Activated T-cell treated with anti-CD3 and anti-CD28 coated beads, Interleukin-2, amount 50 U/mL, for 4 hours (primary cell): ENCODE results near the gene C1orf21. TPM values are rescaled to one million over a fixed set of nuclear protein-coding genes. Genes with fewer than 3 reads are reported as not detected.

Source experiments
- ATAC-seq, 2 donors: fragments of 200-7000 bp; cut with Tn5 transposase; one replicate each; pipeline ENCODE4 v1.10.0; 2021
- DNase-seq: peaks from one replicate; pipeline ENCODE4 v3.0.0-alpha.2; 2020
- H3K27me3 Mint-ChIP-seq: one replicate; pipeline ENCODE4 v1.8.0; 2021; ENCODE audit warnings: low read depth, mixed read lengths
- H3K36me3 Mint-ChIP-seq: one replicate; pipeline ENCODE4 v1.8.0; 2022; ENCODE audit warnings: mixed read lengths; ENCODE audit not compliant: insufficient read depth
- H3K4me1 Mint-ChIP-seq: one replicate; pipeline ENCODE4 v1.8.0; 2021; ENCODE audit warnings: low read depth, mixed read lengths
- H3K4me3 Mint-ChIP-seq: one replicate; pipeline ENCODE4 v1.8.0; 2021; ENCODE audit warnings: mild to moderate bottlenecking, moderate library complexity, mixed read lengths
- H3K9me3 Mint-ChIP-seq: one replicate; pipeline ENCODE4 v1.8.0; 2021; ENCODE audit warnings: mixed read lengths
- total RNA-seq, 3 donors: library from RNA; stranded (reverse); gene quantifications; one replicate each; pipeline ENCODE4 v1.2.1, GENCODE V29; 2021

C1orf21 gene
- total RNA-seq, 3 donors from 2014 or later: 0.53 to 1.7 (median 0.90) TPM

DNA sequence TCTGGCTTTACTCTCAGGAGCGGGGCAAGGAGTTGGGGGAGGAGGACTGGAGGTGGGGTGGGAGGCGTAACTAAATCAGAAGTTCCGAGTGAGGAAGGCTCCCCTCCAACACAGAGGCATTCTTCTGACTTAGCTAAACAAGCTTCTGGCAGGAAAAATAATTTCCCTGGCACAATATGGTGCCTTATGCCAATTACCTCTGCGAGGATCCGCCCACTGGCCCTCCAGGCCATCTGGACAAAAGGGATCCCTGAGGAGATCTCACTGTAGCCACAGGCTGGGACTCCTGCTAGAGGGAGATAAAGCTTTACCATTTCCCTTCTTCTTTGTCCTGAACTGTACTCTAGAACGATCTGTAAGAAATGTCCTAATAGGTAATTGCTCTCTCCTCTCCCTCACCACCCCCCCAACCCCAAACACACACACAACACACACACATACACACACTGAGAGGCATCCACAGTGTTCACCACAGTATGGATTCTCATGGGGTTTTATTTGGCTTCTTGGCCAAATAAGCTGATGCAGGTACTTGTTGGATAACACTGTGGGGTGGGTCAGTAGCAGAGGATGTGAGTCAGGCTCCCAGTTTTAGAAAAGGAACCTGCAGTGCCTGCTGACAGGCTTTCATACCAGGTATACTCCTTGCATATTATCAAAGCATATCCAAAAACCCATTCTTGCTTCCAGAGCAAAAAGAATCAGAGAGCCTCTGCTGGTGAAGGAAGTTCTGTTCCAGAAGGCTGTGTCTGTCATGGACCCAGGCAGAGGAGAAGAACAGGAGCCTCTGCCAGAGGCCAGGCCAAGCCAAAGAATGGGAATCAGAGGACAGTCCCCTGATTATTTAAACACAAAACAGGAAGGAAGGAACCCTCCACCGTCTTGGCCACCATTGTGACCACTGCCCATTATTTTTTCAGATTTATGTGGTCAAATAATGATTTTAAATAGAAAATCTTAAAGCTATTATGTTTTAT lies 169.1 kb downstream of the C1orf21 start:
- Mint-ChIP-seq H3K4me1 (no peaks in the 10 kb centered on the region), H3K9me3 (no peaks in the 10 kb centered on the region), H3K36me3 (no peaks in the 10 kb centered on the region), H3K4me3 (no peak overlapping the region), H3K27me3 (peaks cover 6% of the 10 kb centered on the region)
- ATAC-seq (no peak), DNase-seq (no peak)

DNA sequence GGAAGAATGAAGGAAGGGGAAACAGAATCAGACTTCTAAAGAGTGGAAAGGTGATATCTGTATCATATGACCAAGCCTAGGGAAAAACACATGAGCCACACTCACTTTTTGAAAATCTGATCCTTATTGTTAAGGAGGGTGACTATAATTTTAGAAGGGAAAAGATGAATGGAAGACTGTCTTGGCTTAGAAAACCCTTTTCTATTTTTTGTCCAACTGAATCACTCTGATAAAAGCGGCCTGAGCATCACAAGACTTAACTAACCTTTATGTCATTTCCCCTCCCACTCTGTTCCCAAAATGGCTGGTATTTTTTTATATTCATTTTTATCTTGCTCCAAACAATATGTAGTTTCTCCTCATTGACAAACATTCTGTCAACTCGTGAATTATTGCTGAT lies 169.8 kb downstream of the C1orf21 start:
- DNase-seq (no peak), ATAC-seq (no peak)
- Mint-ChIP-seq H3K4me3 (no peak overlapping the region), H3K36me3 (no peaks in the 10 kb centered on the region), H3K4me1 (no peaks in the 10 kb centered on the region), H3K9me3 (no peaks in the 10 kb centered on the region), H3K27me3 (peaks cover 6% of the 10 kb centered on the region)

DNA sequence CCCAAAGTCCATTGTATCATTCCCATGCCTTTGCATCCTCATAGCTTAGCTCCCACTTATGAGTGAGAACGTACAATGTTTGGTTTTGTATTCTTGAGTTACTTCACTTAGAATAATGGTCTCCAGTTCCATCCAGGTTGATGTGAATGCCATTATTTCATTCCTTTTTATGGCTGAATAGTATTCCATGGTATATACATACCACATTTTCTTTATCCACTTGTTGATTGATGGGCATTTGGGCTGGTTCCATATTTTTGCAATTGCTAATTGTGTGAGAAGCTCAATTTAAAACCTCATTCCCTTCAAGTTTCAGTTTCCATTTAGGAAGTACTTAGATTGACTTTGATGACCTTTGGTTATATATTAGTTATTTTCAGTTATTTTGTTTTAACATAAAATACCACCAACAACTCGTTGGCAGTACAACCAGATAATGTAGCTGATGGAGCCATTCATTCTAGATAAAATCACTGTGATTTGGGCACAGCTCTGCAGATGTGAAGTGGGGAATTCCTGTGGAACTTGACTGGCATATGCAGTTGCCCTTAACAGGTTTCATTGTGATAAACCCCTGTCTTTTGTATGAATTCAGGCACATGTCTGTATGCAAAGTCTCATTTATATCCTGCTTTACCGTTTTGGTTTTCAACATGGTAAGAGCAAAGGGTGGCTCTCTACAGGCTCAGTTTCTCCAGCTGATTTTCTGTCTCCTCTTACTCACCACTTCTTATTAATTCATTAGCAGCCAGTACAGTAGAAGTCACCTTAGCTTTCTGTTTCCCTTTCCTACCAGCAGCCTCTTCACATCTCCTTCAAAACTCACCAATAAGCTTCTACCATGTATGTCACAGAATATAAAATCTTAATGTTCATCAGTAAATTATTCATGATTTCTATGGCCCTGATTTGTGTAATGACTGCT lies 170.9 kb downstream of the C1orf21 start:
- H3K4me3 Mint-ChIP-seq: no peak overlapping the region
- no peak for DNase-seq
- no peaks in the 10 kb centered on the region for H3K4me1 Mint-ChIP-seq
- H3K27me3 Mint-ChIP-seq: peaks cover 8% of the 10 kb centered on the region
- H3K9me3 Mint-ChIP-seq: no peaks in the 10 kb centered on the region
- H3K36me3 Mint-ChIP-seq: no peaks in the 10 kb centered on the region
- no peak for ATAC-seq

DNA sequence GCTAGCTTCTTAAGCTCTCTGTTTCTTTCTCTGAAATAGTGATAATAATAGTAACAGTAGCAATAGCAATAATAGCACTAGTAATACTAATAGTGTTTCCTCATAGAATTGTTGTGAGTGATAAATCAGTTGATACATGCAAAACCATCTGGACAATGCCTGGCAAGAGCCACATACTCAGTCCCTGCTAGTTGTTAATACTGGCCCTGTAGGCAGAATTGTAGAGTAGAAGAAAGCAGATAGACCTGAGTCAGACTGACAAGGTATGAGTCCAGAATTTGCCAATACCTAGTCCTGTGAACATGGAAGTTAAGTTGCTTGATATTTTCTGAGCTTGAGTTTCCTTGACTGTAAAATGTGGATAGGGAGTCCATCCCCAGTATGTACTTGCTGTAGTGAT lies 171.9 kb downstream of the C1orf21 start:
- H3K9me3 Mint-ChIP-seq: no peaks in the 10 kb centered on the region
- H3K27me3 Mint-ChIP-seq: peaks cover 8% of the 10 kb centered on the region
- H3K36me3 Mint-ChIP-seq: no peaks in the 10 kb centered on the region
- no peak for DNase-seq
- H3K4me1 Mint-ChIP-seq: no peaks in the 10 kb centered on the region
- ATAC-seq: no peak
- H3K4me3 Mint-ChIP-seq: no peak overlapping the region

DNA sequence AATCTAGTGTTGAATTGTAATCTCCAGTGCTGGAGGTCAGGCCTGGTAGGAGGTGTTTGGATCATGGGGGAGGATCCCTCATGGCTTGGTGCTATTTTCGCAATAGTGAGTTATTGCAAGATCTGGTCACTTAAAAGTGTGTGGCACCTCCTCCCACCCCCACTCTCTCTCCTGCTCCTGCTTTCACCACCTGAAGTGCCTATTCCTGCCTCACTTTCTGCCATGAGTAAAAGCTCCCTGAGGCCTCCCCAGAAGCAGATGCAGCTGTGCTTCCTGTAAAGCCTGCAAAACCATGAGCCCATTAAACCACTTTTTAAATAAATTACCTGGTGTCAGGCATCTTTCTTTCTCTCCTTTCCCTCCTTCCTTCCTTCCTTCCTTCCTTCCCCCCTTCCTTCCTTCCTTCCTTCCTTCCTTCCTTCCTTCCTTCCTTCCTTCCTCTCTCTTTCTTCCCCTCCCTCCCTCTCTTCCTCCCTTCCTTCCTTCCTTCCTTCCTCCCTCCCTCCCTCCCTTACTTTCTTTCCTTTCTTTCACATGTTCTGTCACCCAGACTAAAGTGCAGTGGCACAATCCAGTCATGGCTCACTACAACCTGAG lies 172.4 kb downstream of the C1orf21 start:
- no peak for DNase-seq
- peaks cover 5% of the 10 kb centered on the region for H3K27me3 Mint-ChIP-seq
- H3K36me3 Mint-ChIP-seq: no peaks in the 10 kb centered on the region
- no peaks in the 10 kb centered on the region for H3K9me3 Mint-ChIP-seq
- no peak overlapping the region for H3K4me3 Mint-ChIP-seq
- no peaks in the 10 kb centered on the region for H3K4me1 Mint-ChIP-seq
- ATAC-seq: no peak

DNA sequence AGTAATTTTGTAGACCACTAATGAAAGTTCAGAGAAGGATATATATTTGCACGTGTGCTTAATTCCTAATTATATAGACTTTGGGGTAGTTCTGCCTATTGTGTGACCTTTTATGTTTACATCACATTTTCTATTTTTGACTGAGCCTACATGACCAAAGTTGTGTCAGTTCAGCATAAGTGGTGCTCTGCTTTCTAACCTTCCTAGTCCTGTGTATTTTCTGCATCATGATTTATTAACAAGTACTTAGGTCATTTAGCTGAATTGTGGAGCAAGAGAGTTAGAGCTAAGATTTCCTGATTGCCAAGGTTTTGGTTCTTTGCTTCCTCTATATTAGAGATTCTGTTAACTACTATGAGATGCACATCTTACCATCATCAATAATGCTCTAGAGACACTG lies 176.0 kb downstream of the C1orf21 start:
- Mint-ChIP-seq H3K36me3 (no peaks in the 10 kb centered on the region), H3K4me3 (no peak overlapping the region), H3K27me3 (peaks cover 5% of the 10 kb centered on the region), H3K4me1 (no peaks in the 10 kb centered on the region), H3K9me3 (no peaks in the 10 kb centered on the region)
- DNase-seq (no peak), ATAC-seq (no peak)

DNA sequence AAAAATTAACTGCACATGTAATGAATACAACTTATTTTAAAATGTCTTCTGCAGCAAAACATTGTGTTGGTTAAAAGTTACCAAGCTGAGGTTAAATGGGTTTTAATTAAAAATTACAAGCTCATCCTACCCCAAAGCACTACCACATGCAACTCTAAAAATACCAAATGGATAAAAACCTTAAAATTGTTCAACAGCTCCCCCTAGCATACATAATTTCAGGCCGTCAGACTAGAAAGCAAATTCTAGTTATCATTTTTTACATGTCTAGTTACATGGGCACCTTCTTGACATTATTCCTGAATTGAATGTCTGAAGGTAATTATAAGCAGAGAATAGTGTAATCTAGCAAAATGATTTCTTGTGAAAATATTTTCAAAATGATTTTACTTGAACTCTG lies 176.5 kb downstream of the C1orf21 start:
- peaks cover 5% of the 10 kb centered on the region for H3K27me3 Mint-ChIP-seq
- no peak overlapping the region for H3K4me3 Mint-ChIP-seq
- ATAC-seq (no peak), DNase-seq (no peak)
- no peaks in the 10 kb centered on the region for H3K4me1 Mint-ChIP-seq
- H3K36me3 Mint-ChIP-seq: no peaks in the 10 kb centered on the region
- no peaks in the 10 kb centered on the region for H3K9me3 Mint-ChIP-seq

DNA sequence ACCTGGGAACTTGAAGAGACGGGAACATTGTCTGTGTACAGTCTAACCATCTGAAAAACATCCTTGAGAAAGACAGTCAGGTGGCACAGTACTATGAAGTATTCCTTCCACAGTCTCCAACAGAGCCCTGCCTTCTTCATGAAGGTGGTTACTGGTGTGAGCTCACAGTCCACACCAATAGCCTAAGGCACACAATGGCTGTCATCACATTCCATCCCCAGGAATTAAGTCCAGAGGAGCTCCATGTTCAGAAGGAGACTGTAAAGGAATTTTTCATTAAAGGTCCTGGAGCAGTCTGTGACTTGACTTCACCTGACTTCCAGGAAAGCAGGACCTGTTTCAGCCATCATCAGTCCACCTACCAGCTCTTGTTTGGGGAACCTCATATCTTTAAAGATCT lies 180.2 kb downstream of the C1orf21 start:
- Mint-ChIP-seq H3K4me1 (no peaks in the 10 kb centered on the region), H3K36me3 (no peaks in the 10 kb centered on the region), H3K27me3 (peaks cover 5% of the 10 kb centered on the region), H3K4me3 (no peak overlapping the region), H3K9me3 (no peaks in the 10 kb centered on the region)
- DNase-seq (no peak), ATAC-seq (no peak)

DNA sequence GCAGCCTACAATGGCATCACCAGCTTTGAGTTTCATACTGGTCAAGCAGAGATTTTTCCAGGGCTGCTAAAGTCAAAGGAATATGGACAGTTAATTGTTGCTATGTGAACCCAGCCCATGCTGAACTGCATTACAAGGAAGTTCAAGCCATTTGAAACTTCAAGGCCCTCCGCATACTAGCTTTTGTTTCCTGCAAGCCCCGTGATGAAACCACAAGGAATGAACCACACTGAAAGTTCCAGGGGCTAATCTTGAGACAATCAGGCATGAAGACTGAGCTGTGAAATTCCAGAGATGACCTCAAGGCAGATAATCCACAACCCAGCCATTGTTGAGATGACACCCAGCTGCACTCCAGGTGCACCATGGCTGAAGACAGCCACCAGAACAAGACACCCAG lies 180.8 kb downstream of the C1orf21 start:
- Mint-ChIP-seq H3K4me1 (no peaks in the 10 kb centered on the region), H3K9me3 (no peaks in the 10 kb centered on the region), H3K27me3 (peaks cover 2% of the 10 kb centered on the region), H3K4me3 (no peak overlapping the region), H3K36me3 (no peaks in the 10 kb centered on the region)
- DNase-seq (no peak), ATAC-seq (no peak)

DNA sequence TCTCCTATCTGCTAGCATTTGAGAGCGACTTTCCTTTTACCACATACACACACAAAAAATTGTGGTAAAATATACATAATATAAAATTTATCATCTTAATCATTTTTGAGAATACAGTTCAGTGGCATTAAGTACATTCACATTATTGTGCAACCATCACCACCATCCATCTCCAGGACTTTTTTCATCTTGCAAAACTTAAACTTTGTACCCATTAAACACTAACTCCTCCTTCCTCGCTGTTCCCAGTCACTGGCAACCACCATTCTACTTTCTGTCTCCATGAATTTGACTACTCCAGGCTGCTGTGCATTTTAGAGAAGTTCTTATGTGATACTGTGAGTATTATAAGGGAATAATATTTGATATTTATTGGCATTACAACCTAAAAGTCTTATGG lies 181.3 kb downstream of the C1orf21 start:
- Mint-ChIP-seq H3K9me3 (no peaks in the 10 kb centered on the region), H3K27me3 (peaks cover 2% of the 10 kb centered on the region), H3K4me1 (no peaks in the 10 kb centered on the region), H3K4me3 (no peak overlapping the region), H3K36me3 (no peaks in the 10 kb centered on the region)
- ATAC-seq (no peak), DNase-seq (no peak)

DNA sequence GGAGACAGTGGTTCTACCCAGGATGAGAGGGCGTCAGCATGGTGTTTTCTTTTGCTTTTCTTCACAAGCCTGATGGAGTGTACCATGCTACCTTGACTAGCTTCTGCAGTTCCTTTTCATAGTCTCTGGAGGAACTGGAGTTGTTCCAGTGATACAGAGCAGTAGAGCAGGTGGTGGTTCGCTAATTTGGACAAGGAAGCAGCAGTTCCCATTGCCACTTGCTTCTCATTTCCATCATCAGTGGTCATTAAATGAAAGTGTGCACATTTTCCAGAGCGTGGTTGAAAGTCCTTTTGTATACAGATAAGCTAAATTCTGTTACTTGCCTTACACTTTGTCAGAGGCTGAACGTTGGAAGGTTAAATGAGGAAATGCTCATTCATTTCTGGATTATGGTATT lies 182.3 kb downstream of the C1orf21 start:
- ATAC-seq (no peak), DNase-seq (no peak)
- Mint-ChIP-seq H3K27me3 (no peaks in the 10 kb centered on the region), H3K36me3 (no peaks in the 10 kb centered on the region), H3K9me3 (no peaks in the 10 kb centered on the region), H3K4me3 (no peak overlapping the region), H3K4me1 (no peaks in the 10 kb centered on the region)

DNA sequence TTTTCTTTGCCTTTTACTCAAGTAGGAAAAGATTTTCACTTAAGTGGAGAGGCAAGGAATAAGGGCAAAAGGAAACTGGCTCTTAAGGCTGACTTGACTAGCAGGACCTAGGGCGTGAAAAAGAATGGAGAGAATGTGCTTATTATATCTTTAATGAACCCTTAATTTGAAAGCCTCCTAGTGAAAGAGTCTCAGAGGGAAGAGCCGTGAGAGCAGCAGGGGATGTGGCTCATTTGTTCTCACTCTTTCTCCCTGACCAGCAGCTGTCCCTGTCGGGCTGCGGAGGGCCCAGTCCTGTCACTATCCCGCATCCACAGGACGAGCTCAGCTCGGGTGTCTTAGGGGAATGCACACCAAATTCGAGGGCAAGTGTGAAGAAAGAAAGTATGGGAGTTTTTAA lies 187.8 kb downstream of the C1orf21 start:
- no peaks in the 10 kb centered on the region for H3K4me1 Mint-ChIP-seq
- H3K27me3 Mint-ChIP-seq: no peaks in the 10 kb centered on the region
- ATAC-seq (no peak), DNase-seq (no peak)
- no peak overlapping the region for H3K4me3 Mint-ChIP-seq
- H3K36me3 Mint-ChIP-seq: no peaks in the 10 kb centered on the region
- H3K9me3 Mint-ChIP-seq: no peaks in the 10 kb centered on the region

DNA sequence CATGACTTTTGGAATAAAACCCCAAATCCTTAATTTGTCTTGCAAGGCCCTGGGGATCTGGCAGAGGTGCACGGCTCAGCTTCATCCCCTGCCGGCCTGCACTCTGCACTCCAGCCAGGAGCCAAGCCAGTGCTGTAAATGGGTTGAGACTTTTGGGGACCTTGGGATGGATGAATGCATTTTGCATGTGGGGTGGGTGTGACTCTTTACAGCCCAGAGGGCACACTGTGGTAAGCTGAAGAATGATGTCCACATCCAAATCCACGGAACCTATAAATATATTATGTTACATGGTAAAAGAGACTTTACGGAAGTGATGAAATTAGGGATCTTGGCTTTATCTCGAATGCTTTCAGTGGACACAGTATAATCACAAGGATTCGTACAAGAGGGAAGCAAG lies 190.0 kb downstream of the C1orf21 start:
- peaks cover 2% of the 10 kb centered on the region for H3K36me3 Mint-ChIP-seq
- no peak overlapping the region for H3K4me3 Mint-ChIP-seq
- H3K4me1 Mint-ChIP-seq: no peaks in the 10 kb centered on the region
- ATAC-seq (no peak), DNase-seq (no peak)
- no peaks in the 10 kb centered on the region for H3K27me3 Mint-ChIP-seq
- H3K9me3 Mint-ChIP-seq: peaks cover 7% of the 10 kb centered on the region

DNA sequence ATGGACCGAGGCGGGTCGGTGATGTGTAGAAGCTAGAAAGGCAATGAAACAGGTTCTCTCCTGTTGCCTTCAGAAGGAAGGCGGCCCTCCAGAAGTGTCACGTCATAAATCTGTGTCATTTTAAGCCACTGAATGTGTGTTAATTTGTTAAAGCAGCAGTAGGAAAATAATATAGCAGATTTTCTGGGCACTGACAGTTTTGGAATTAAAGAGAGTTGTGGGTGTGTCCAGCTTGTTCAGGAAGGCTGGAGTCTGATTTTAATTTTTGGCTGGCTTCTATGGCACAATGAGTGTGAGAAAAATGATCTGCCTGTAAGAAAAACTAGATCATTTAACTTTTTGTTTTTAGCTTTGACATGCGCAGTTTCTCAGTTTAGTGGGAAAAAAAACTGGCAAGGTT lies 190.5 kb downstream of the C1orf21 start:
- peaks cover 7% of the 10 kb centered on the region for H3K9me3 Mint-ChIP-seq
- H3K27me3 Mint-ChIP-seq: no peaks in the 10 kb centered on the region
- ATAC-seq: no peak
- H3K4me1 Mint-ChIP-seq: no peaks in the 10 kb centered on the region
- peaks cover 2% of the 10 kb centered on the region for H3K36me3 Mint-ChIP-seq
- no peak overlapping the region for H3K4me3 Mint-ChIP-seq
- no peak for DNase-seq
